ENCODE data around the gene GTF3C4.
"Not testable (repeated sequence)": the region's sequence is repeated elsewhere in the genome, so short reads cannot be mapped to it uniquely, and the experiment has no call there.

Gene GTF3C4

GRCh38 chr9:132702254-132702653, 32.0 kb downstream of the GTF3C4 start:
- peak; percentile 43 for FAIRE-seq

DNA sequence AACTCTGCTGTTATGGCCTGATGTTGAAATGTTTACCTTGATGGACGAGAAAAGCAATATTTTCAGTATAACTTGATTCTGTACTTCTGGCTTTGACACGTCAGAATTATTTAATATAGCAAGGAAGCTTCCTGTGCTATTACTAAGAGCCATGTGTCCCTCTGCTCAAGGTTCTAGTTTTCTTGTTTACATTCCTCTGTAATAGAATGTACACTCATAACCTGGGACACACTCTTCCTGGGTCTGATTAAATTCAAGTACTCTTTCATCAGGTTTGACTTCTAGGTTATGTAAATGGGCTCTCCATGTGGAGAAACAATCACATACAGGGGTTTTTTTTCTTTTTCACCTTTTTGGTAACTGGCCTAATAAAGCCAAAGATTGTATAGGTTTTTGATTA, 33.1 kb downstream of the GTF3C4 start:
- FAIRE-seq: no peak

GRCh38 chr9:132708239-132708638, 38.0 kb downstream of the GTF3C4 start:
- FAIRE-seq: no peak

DNA sequence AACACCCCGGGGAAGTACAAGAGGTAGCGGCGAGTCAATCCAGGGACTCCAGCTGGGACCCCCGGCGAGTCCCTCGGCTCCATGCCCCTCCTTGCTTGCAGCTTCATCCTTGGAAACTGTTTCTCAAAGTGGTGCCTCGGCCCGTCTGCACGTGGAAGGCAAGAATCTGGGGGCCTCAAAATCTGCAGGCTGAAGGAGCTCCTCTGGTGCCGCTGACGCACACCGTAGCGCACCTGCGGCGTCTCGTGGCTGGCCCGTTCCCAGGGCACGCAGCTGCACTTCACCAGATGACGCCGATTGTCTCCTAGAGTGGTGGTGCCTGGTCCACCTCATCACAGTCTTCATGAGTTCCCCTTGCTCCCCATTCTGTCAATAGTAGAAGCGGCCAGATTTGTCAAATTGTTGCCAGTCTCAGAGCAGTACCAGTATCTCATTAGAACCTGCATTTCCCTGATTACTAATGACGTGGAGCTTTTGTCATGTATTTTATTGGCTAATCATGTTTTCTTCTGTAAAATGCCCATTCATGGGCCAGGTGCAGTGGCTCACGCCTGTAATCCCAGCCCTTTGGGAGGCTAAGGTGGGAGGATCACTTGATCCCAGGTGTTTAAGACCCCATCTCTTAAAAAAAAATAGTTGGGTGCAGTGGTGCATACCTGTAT, 38.6 kb downstream of the GTF3C4 start:
- no peak for FAIRE-seq

GRCh38 chr9:132710333-132710732, 40.1 kb downstream of the GTF3C4 start:
- FAIRE-seq: no peak

- not testable (repeated sequence) for FAIRE-seq
Observed at GRCh38 chr9:132711152-132711551, 40.9 kb downstream of the GTF3C4 start.

- FAIRE-seq: no peak
Observed at GRCh38 chr9:132711846-132712245, 41.6 kb downstream of the GTF3C4 start.

DNA sequence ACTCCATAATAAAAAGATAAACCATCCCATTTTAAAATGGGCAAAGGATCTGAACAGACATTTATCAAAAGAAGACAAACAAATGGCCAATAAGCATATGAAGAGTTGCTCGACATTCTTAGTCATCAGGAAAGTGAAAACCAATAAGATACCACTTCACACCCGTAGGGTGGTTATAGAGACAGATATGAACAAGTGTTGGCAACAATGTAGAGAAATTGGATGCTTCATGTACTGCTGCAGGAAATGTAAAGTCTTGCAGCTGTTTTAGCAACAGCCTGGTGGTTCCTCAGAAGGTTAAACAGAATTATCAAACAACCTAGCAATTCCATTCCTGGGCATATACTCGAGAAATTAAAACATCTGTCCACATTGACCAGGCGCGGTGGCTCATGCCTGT, 42.5 kb downstream of the GTF3C4 start:
- no peak for FAIRE-seq

DNA sequence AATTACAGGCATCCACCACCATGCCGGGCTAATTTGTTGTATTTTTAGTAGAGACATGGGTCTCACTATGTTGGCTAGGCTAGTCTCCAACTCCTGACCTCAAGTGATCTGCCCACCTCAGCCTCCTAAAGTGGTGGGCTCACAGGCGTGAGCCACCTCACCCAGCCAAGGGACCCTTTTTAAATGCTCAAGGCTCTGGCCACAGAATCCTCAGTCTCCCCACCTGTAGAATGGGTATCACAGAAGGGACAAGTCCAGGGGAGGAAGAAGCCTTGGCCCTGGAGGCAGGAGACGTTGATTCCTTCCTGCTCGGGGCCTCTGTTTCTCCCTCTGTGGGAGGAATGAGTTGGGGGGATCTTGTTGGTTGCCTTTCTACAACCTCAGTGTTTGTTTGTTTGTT, 45.7 kb downstream of the GTF3C4 start:
- FAIRE-seq: no peak

DNA sequence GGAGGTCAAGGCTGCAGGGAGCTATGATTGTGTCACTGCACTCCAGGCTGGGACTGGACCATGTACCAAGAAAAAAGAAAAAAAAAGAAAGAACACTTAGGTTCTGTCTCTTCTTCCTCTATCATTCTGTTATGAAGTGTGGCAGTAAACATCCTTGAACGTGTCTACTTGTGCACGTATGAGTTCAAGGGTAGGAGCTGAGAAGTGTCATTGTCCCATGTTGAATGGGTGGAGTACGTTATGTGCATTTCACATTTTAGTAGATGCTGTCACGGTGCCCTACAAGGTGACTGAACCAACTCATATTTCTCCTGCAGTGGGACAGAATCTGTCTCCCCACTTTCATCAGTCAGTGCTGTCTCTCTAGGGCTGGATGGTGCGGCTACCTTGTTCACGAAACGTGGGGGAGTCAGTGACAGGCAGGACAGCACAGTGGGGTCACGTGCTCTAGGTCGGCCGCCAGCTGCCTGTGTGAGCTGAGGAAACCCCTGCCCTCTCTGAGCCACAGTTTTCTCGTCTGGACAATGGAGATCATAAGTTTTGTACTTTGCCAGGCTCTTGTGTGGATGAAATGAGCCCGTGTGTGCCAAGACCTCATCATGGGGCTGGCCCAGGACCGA, 47.2 kb downstream of the GTF3C4 start:
- FAIRE-seq: no peak

- FAIRE-seq: not testable (repeated sequence)
Observed at GRCh38 chr9:132718381-132718928, 48.2 kb downstream of the GTF3C4 start.

DNA sequence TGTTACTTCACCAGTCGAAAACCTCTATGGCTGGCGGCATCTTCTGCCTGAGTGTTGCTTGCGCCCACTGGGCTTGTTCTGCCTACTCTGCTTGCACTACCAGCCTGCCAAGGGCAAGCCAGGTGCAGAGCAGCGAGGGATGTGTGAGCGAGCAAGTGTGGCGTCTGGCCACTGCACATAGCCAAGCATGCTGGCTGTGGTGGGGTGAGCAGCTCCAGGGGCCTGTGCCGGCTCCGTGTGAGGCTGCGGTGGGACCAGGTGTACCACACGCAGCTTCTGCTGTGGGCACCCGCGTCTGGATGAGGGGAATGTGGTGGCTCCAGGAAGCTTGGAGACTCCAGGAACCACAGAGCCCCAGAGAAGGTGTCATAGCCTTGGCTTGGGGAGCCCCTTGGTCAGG, 51.4 kb downstream of the GTF3C4 start:
- FAIRE-seq: no peak

DNA sequence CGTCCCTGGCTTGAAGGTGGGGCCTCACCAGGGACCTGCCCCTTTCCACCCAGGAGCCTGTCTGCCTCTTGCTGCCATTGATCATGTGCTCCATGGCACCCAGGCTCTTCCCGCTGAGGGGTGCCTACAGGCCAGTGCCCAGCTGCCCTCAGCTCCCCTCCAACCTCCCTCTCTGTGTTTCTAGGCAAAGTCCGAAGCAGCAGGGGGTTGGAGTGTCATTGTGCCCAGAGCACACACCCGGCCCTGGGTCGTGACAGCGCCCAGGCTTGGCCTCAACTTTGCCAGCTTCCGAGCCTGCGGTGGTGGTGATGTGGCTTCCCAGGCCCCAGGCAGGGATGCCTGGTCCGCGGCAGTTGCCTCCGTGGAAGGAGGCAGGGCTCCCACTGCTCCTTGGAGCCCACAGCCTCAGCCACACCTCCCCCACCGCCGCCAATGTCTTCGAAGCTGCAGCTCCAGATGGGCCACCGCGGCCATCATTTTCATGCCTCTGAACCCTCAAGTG, 52.4 kb downstream of the GTF3C4 start:
- FAIRE-seq: no peak

GRCh38 chr9:132723809-132724208, 53.5 kb downstream of the GTF3C4 start:
- FAIRE-seq: no peak

DNA sequence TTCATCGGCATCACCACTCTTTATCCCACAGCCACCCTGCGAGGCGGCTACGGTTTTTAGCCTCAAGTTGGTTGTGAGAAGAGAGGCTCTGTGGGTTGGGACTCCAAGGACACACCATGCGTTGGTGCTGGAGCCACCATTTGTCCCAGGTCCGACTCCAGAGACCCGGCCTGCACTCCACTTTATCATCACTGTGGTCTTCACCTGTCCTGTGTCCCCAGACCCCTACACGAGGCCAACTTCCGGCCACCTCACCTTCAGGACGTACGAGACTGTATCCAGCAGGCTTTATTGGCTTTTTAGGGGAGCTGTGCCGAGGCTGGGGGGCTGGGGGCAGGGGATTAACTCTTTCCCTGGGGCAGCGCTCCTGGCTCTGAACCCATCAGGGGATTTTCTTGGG, 55.0 kb downstream of the GTF3C4 start:
- FAIRE-seq: no peak

DNA sequence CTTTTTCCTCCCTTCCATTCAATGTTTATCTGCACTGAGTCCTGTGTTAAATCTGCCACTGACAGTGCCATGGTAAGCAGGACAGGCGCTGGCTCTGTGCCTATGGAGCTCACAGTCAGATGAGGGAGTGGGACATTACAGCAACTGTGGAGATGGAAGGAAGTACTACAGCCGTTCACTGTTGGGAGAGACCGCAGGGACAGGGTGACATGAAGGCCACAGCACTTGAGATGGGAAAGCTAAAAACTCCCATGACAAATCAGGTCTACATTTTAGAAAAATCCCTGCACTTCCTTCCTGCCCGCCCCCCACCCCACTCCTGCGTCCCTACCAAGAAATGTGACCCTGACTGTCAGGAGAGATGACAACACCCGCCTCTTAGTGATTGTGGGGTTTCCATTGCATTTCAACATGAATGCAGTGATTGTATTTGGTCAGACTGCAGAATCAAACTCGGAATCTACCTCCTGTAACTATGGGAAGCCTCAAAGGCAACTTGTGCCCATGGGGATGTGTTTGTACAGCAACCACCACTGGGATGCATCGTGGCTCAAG, 56.4 kb downstream of the GTF3C4 start:
- FAIRE-seq: no peak

GRCh38 chr9:132728071-132728470, 57.8 kb downstream of the GTF3C4 start:
- FAIRE-seq: no peak

DNA sequence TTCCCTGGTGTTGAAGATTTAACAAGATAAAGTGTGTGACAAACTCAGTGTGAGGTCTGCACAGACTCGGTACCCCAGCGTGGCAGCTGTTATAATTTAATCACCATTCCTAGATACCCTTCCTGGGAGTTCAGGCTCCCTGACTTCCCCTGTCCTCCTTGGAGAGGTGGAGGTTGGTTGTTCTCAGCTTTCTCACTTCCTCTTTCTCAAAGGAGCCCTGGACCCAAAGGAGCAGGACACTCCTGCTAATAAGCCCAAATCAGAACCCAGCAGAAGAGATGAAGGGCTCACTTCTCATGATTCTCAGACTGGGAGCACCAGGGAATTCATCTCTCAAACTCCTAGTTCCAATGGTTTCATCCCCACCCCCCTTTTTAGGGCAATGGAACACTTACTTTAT, 58.2 kb downstream of the GTF3C4 start:
- no peak for FAIRE-seq

DNA sequence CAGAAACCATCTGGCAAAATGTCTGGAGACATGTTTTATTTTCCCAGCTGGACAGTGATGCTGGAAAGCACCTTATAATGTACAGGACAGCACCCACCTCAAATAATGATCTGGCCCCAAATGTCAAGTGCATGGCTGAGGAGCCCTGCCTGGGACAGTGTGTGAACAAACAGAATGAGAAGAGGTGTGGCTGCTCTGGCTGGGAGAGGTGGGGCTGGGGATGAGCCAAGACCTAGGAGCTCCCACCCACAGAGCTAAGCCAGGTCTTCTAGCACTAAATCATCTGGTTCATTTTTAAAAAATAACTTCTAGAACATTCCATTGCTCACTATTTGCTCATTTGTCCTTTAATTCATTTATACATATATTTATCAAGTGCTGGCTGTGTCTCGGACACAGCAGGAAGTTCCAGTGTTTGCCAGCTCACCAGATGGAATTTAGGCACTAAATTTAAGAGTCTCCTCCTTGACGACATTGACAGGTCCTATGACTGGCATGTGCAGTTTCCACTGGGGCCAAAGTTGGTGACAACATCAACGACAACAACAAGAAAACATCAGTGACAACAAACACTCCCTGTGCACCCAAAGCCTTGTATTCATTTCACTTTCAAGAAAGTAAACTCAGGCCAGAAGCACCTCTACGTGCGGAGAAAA, 59.1 kb downstream of the GTF3C4 start:
- no peak for FAIRE-seq

GRCh38 chr9:132730054-132731033, 60.1 kb downstream of the GTF3C4 start:
- no peak for FAIRE-seq

DNA sequence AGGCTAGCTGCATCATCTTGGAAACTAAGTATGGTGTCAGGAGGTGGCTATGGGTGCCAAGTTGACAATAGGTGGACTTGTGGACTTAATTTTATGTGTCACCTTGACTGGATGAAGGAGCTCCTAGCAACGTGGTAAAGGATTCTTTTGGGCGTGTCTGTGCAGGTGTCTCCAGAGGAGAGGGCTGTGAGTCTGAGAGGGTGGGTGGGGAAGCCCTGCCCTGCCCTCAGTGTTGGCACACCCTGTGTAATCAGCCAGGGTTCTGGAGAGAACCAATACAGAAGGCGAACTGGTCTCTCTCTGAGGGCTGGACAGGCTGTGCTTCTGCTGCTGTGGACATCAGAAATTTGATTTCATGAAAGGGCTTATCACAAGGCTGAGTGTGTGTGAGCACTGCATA, 61.0 kb downstream of the GTF3C4 start:
- FAIRE-seq: no peak
